Measurements from ENCODE around the gene OLAH.

Gene OLAH

GRCh38 chr10:15060638-15061037 is 16.9 kb downstream of the OLAH start:
- TF ChIP-seq, protein P1, sequence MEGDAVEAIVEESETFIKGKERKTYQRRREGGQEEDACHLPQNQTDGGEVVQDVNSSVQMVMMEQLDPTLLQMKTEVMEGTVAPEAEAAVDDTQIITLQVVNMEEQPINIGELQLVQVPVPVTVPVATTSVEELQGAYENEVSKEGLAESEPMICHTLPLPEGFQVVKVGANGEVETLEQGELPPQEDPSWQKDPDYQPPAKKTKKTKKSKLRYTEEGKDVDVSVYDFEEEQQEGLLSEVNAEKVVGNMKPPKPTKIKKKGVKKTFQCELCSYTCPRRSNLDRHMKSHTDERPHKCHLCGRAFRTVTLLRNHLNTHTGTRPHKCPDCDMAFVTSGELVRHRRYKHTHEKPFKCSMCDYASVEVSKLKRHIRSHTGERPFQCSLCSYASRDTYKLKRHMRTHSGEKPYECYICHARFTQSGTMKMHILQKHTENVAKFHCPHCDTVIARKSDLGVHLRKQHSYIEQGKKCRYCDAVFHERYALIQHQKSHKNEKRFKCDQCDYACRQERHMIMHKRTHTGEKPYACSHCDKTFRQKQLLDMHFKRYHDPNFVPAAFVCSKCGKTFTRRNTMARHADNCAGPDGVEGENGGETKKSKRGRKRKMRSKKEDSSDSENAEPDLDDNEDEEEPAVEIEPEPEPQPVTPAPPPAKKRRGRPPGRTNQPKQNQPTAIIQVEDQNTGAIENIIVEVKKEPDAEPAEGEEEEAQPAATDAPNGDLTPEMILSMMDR (IDR thresholded peaks at IDR 0.05; ENCODE audit: insufficient read depth, low read length, poor library complexity, severe bottlenecking) = no peak
- no peaks in the 10 kb centered on the region for H3K36me3 ChIP-seq (ENCODE audit: control insufficient read depth, insufficient read depth, low read length)
- H3K4me3 ChIP-seq (replicated peaks; ENCODE audit: low read depth, low read length) = no peak overlapping the region
- no peak for DNase-seq (ENCODE audit: extremely low read depth, insufficient read length)
- no peaks in the 10 kb centered on the region for H3K27me3 ChIP-seq (replicated peaks; ENCODE audit: control insufficient read depth, insufficient read depth, low read length)

GRCh38 chr10:15067154-15067553 is 23.4 kb downstream of the OLAH start:
- TF ChIP-seq, protein P1 (IDR thresholded peaks at IDR 0.05; ENCODE audit: insufficient read depth, low read length, poor library complexity, severe bottlenecking) = no peak
- Histone ChIP-seq H3K27me3 (replicated peaks; ENCODE audit: control insufficient read depth, insufficient read depth, low read length) (no peaks in the 10 kb centered on the region), H3K4me3 (replicated peaks; ENCODE audit: low read depth, low read length) (no peak overlapping the region), H3K36me3 (ENCODE audit: control insufficient read depth, insufficient read depth, low read length) (no peaks in the 10 kb centered on the region)
- DNase-seq (ENCODE audit: extremely low read depth, insufficient read length) = no peak

- Histone ChIP-seq H3K36me3 (ENCODE audit: control insufficient read depth, insufficient read depth, low read length) (no peaks in the 10 kb centered on the region), H3K27me3 (replicated peaks; ENCODE audit: control insufficient read depth, insufficient read depth, low read length) (no peaks in the 10 kb centered on the region), H3K4me3 (replicated peaks; ENCODE audit: low read depth, low read length) (no peak overlapping the region)
- TF ChIP-seq, protein P1 (IDR thresholded peaks at IDR 0.05; ENCODE audit: insufficient read depth, low read length, poor library complexity, severe bottlenecking) = no peak
- no peak for DNase-seq (ENCODE audit: extremely low read depth, insufficient read length)
These were observed 25.1 kb downstream of the OLAH start for GRCh38 chr10:15068802-15069201.

- no peaks in the 10 kb centered on the region for H3K27me3 ChIP-seq (replicated peaks; ENCODE audit: control insufficient read depth, insufficient read depth, low read length)
- no peak for DNase-seq (ENCODE audit: extremely low read depth, insufficient read length)
- no peaks in the 10 kb centered on the region for H3K36me3 ChIP-seq (ENCODE audit: control insufficient read depth, insufficient read depth, low read length)
- no peak overlapping the region for H3K4me3 ChIP-seq (replicated peaks; ENCODE audit: low read depth, low read length)
- TF ChIP-seq, protein P1 (IDR thresholded peaks at IDR 0.05; ENCODE audit: insufficient read depth, low read length, poor library complexity, severe bottlenecking) = no peak
These were observed 25.5 kb downstream of the OLAH start for GRCh38 chr10:15069230-15069629.

DNA sequence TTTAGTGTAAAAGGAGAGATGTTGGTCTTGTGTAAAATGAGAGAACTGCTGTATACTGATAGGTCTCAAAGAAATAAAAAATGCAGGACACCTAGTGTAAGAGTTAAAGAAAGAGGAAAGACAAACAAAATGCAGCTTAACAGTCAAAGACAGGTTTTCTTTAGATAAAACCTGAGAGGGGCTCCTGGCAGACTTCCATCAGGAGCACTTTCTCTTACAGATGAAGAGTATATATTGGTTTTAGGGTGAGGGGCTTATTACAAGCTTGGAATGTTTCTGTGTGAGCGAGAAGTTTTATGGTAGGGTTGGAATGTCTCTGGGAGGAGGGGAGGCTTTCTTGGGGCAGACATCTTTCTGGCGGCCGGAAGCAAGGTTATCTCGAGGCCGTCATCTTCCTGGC is 28.6 kb downstream of the OLAH start:
- no peak for DNase-seq (ENCODE audit: extremely low read depth, insufficient read length)
- H3K36me3 ChIP-seq (ENCODE audit: control insufficient read depth, insufficient read depth, low read length) = no peaks in the 10 kb centered on the region

More for the DNA sequence above, 28.6 kb downstream of the OLAH start:
- TF ChIP-seq, protein P1 (IDR thresholded peaks at IDR 0.05; ENCODE audit: insufficient read depth, low read length, poor library complexity, severe bottlenecking) = no peak
- Histone ChIP-seq H3K27me3 (replicated peaks; ENCODE audit: control insufficient read depth, insufficient read depth, low read length) (no peaks in the 10 kb centered on the region), H3K4me3 (replicated peaks; ENCODE audit: low read depth, low read length) (no peak overlapping the region)

All from GM06990 (cell line).